Vagina (tissue), 2 donors: Measurements from ENCODE around the gene ATG16L1. TPM values are rescaled to one million over a fixed set of nuclear protein-coding genes. Genes with fewer than 3 reads are reported as not detected.

ENCODE experiments used
- DNase-seq, 2 donors: peaks; one replicate each; pipeline ENCODE4 v3.0.0-alpha.2; 2017; ENCODE audit errors: extremely low spot score in 2 of 2
- H3K27ac ChIP-seq: fragments of 200-600 bp; sonication (generic); one replicate; pipeline ENCODE4 v1.5.1; 2019
- H3K27me3 ChIP-seq: fragments of 200-600 bp; sonication (generic); one replicate; pipeline ENCODE4 v1.5.1; 2019
- H3K36me3 ChIP-seq, 2 donors: fragments of 200-600 bp; sonication (generic); one replicate each; pipeline ENCODE4 v1.5.1; 2017 to 2019
- H3K4me1 ChIP-seq: fragments of 200-600 bp; sonication (generic); one replicate; pipeline ENCODE4 v1.5.1; 2019
- H3K4me3 ChIP-seq, 2 donors: fragments of 200-600 bp; sonication (generic); 1 replicate in 1 of 2; 2 replicates in 1 of 2; pipeline ENCODE4 v1.5.1; 2016 to 2019
- H3K9me3 ChIP-seq: fragments of 200-600 bp; sonication (generic); one replicate; pipeline ENCODE4 v1.5.1; 2019
- POLR2A ChIP-seq, 2 donors: fragments of 450-650 bp; IDR thresholded peaks; one replicate each; pipeline ENCODE4 v1.6.1; 2017; ENCODE audit warnings: antibody characterized with exemption in 2 of 2, mild to moderate bottlenecking in 2 of 2, moderate library complexity in 2 of 2
- POLR2AphosphoS5 ChIP-seq, 2 donors: sonication (generic); formaldehyde crosslinking; IDR thresholded peaks; one replicate each; pipeline ENCODE4 v1.9.0; 2017; ENCODE audit warnings: antibody characterized with exemption in 2 of 2, mild to moderate bottlenecking in 2 of 2, low read depth in 1 of 2; ENCODE audit not compliant: insufficient read depth in 1 of 2
- intact Hi-C: fragments of 100-400 bp; cut with DNase I; formaldehyde crosslinking; loops from one replicate; pipeline ENCODE4 v1.15.1; 2023
- total RNA-seq: library from RNA; depleted of rRNA; stranded (reverse); fragments of >200 nt; gene quantifications from one replicate; pipeline ENCODE4 v1.2.3, GENCODE V29; 2016
- TF ChIP-seq, protein P1 (sequence below), 3 experiments: fragments of 450-650 bp in 2 of 3; fragments of 200-600 bp in 1 of 3; sonication (generic) in 1 of 3; IDR thresholded peaks; one replicate each; pipeline ENCODE4 v1.5.1; 2017 to 2019; ENCODE audit warnings: antibody characterized with exemption in 3 of 3, mild to moderate bottlenecking in 2 of 3, moderate library complexity in 2 of 3

The ATG16L1 gene
- total RNA-seq, 1 donor from 2014 or later = 29.2 TPM

DNA sequence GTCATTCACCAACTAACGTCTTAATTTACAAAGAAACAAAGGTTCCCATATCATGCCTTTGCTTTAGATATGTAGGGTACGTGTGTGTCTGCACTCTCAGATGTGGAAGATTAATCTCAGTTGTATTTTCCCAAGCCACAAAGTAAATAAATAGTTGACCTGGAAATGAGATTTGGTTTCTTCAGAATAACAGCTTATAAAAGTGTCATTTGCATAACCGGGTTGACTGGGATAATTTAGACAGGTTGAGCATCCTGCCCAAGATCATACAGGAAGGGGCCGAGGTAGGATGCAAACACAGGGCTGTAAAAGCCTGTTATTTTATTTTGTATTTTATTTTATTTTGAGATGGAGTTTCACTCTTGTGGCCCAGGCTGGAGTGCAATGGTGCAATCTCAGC is 19.5 kb downstream of the ATG16L1 start:
- no peaks in the 10 kb centered on the region for H3K27me3 ChIP-seq
- H3K36me3 ChIP-seq = peaks cover 2 to 78% of the 10 kb centered on the region in 2 donors
- TF ChIP-seq POLR2A (IDR thresholded peaks at IDR 0.05) (no peak), POLR2AphosphoS5 (IDR thresholded peaks at IDR 0.05; ENCODE audit: insufficient read depth in 1 of 2, low read depth in 1 of 2) (no peak)
- TF ChIP-seq, protein P1, sequence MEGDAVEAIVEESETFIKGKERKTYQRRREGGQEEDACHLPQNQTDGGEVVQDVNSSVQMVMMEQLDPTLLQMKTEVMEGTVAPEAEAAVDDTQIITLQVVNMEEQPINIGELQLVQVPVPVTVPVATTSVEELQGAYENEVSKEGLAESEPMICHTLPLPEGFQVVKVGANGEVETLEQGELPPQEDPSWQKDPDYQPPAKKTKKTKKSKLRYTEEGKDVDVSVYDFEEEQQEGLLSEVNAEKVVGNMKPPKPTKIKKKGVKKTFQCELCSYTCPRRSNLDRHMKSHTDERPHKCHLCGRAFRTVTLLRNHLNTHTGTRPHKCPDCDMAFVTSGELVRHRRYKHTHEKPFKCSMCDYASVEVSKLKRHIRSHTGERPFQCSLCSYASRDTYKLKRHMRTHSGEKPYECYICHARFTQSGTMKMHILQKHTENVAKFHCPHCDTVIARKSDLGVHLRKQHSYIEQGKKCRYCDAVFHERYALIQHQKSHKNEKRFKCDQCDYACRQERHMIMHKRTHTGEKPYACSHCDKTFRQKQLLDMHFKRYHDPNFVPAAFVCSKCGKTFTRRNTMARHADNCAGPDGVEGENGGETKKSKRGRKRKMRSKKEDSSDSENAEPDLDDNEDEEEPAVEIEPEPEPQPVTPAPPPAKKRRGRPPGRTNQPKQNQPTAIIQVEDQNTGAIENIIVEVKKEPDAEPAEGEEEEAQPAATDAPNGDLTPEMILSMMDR (IDR thresholded peaks at IDR 0.05) = no peak
- no peak overlapping the region for H3K4me3 ChIP-seq
- H3K27ac ChIP-seq = no peak overlapping the region
- no peak for DNase-seq
- no peaks in the 10 kb centered on the region for H3K9me3 ChIP-seq
- H3K4me1 ChIP-seq = no peaks in the 10 kb centered on the region
- intact Hi-C loops = no loop called here

DNA sequence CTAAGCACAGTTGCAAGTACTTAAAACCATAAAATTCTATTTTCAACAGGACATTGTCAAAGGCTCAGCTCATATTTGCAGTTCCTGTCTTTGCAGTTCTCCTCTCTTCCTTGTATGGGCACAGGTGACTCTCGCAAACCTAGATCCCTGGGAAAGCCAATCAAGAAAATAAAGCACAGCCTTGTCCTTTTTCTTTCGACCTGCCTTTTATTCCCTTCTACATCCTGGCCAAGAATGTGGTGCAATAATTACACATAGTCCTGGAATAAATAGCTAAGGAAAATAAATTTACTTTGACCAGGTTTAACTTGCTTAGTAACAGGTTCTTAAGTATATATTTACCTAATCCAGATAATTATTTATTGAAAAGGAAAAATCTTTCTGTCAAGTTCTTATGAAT is 20.2 kb downstream of the ATG16L1 start:
- no peak for DNase-seq
- Histone ChIP-seq H3K36me3 (peaks cover 2 to 78% of the 10 kb centered on the region in 2 donors), H3K4me3 (no peak overlapping the region), H3K27me3 (no peaks in the 10 kb centered on the region), H3K9me3 (no peaks in the 10 kb centered on the region), H3K4me1 (no peaks in the 10 kb centered on the region), H3K27ac (no peak overlapping the region)
- intact Hi-C loops = no loop called here
- TF ChIP-seq POLR2A (IDR thresholded peaks at IDR 0.05) (no peak), POLR2AphosphoS5 (IDR thresholded peaks at IDR 0.05; ENCODE audit: insufficient read depth in 1 of 2, low read depth in 1 of 2) (no peak)
- TF ChIP-seq, protein P1 (IDR thresholded peaks at IDR 0.05) = no peak

DNA sequence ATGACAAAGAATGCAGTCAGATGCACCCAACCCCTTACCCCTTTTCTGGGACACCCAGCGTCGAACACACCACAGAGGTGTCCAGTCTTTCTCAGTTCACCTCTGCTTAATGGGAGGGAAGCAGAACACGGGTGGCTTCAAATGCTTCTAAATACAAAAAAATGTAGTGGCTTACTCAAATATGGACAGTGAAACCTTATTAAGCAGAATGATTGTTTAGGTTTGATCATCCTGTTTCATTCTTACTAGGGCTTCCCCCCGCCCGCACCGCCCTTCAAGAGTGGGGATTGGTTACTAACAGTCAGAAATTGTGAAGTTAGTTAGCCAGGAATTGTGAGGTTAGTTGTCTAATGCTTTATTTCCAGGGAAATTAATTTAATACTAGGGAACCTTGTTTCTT is 21.6 kb downstream of the ATG16L1 start:
- H3K27me3 ChIP-seq = no peaks in the 10 kb centered on the region
- TF ChIP-seq, protein P1 (IDR thresholded peaks at IDR 0.05) = no peak
- TF ChIP-seq POLR2A (IDR thresholded peaks at IDR 0.05) (no peak), POLR2AphosphoS5 (IDR thresholded peaks at IDR 0.05; ENCODE audit: insufficient read depth in 1 of 2, low read depth in 1 of 2) (no peak)
- intact Hi-C loops = no loop called here
- peaks cover 2 to 86% of the 10 kb centered on the region in 2 donors for H3K36me3 ChIP-seq
- no peak overlapping the region for H3K4me3 ChIP-seq
- no peaks in the 10 kb centered on the region for H3K9me3 ChIP-seq
- H3K4me1 ChIP-seq = no peaks in the 10 kb centered on the region
- H3K27ac ChIP-seq = no peak overlapping the region
- DNase-seq = no peak

DNA sequence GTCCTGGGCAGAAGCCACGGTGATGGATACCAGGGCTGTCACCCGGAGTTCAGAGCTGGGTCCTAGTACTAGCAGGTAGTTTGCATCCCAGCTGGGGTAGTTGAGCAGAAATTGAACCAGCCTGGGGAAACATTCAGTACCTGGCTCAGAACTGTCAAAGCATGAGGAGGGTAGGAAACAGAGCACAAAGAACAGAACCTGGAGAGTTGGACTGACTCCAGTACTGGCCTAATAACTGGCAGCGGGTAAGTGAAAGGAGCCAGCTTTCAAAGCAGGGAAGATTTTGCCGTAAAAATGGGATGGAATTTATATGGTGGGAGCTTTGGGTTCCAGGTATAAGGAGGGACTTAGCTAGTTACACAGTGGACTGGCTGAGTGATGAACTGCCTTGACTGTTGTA is 23.8 kb downstream of the ATG16L1 start:
- Histone ChIP-seq H3K36me3 (peaks cover 2 to 94% of the 10 kb centered on the region in 2 donors), H3K27me3 (no peaks in the 10 kb centered on the region), H3K4me3 (no peak overlapping the region), H3K4me1 (no peaks in the 10 kb centered on the region), H3K27ac (no peak overlapping the region), H3K9me3 (no peaks in the 10 kb centered on the region)
- TF ChIP-seq, protein P1 (IDR thresholded peaks at IDR 0.05) = no peak
- no peak for TF ChIP-seq POLR2AphosphoS5 (IDR thresholded peaks at IDR 0.05; ENCODE audit: insufficient read depth in 1 of 2, low read depth in 1 of 2)
- no peak for TF ChIP-seq POLR2A (IDR thresholded peaks at IDR 0.05)
- intact Hi-C loops = no loop called here
- DNase-seq = no peak

DNA sequence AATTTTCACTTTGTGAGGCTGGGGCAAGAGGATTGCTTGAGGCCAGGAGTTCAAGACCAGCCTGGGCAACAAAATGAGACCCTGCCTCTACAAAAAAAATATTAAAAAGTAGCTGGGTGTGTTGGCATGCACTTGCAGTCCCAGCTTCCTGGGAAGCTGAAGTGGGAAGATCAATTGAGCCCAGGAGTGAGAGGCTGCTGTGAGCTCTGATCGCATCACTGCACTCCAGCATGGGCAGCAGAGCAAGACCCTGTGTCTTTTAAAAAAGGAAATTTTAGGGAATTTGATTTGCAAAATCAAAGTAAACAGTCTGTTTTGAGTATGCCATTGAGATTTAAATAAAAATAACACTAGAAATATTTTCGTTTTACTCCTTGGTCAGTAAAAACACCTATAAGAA is 27.4 kb downstream of the ATG16L1 start:
- peaks cover 2 to 92% of the 10 kb centered on the region in 2 donors for H3K36me3 ChIP-seq
- no peak overlapping the region for H3K4me3 ChIP-seq
- no peaks in the 10 kb centered on the region for H3K4me1 ChIP-seq
- intact Hi-C loops = no loop called here
- no peaks in the 10 kb centered on the region for H3K27me3 ChIP-seq
- no peaks in the 10 kb centered on the region for H3K9me3 ChIP-seq
- DNase-seq = no peak
- no peak overlapping the region for H3K27ac ChIP-seq
- no peak for TF ChIP-seq POLR2A (IDR thresholded peaks at IDR 0.05)
